Sigmoid colon (tissue), 7 donors: Measurements from ENCODE around the gene C5orf46. TPM values are rescaled to one million over a fixed set of nuclear protein-coding genes. Genes with fewer than 3 reads are reported as not detected.

Experiments
- DNase-seq: peaks from one replicate; pipeline ENCODE4 v3.0.0-alpha.2; 2019
- H3K27ac ChIP-seq, 4 donors: fragments of 200-600 bp; sonication (generic); one replicate each; pipeline ENCODE4 v1.5.1; 2016 to 2019; ENCODE audit warnings: mild to moderate bottlenecking in 1 of 4
- H3K27me3 ChIP-seq, 3 donors: fragments of 200-600 bp; sonication (generic); one replicate each; pipeline ENCODE4 v1.5.1; 2019; ENCODE audit warnings: mild to moderate bottlenecking in 1 of 3
- H3K36me3 ChIP-seq, 4 donors: fragments of 200-600 bp; sonication (generic); one replicate each; pipeline ENCODE4 v1.5.1; 2016 to 2019
- H3K4me1 ChIP-seq, 4 donors: fragments of 200-600 bp; sonication (generic); one replicate each; pipeline ENCODE4 v1.5.1; 2017 to 2019
- H3K4me3 ChIP-seq, 4 donors: fragments of 200-600 bp; sonication (generic); one replicate each; pipeline ENCODE4 v1.5.1; 2017 to 2019; ENCODE audit warnings: mild to moderate bottlenecking in 2 of 4, moderate library complexity in 1 of 4
- H3K9me3 ChIP-seq, 4 donors: fragments of 200-600 bp in 3 of 4; sonication (generic) in 3 of 4; one replicate each; pipeline versions ENCODE4 v1.5.1 to v1.6.1; 2013 to 2019
- CTCF ChIP-seq, 4 experiments: fragments of 450-650 bp in 3 of 4; fragments of 200-600 bp in 1 of 4; IDR thresholded peaks; one replicate each; pipeline ENCODE4 v1.5.1; 2016 to 2019; ENCODE audit warnings: antibody characterized with exemption in 4 of 4, mild to moderate bottlenecking in 3 of 4, moderate library complexity in 2 of 4
- EP300 ChIP-seq, 4 donors: sonication (generic); formaldehyde crosslinking; IDR thresholded peaks; one replicate each; pipeline ENCODE4 v1.6.1; 2017; ENCODE audit warnings: antibody characterized with exemption in 4 of 4
- POLR2A ChIP-seq, 2 donors: fragments of 450-650 bp; IDR thresholded peaks; one replicate each; pipeline ENCODE4 v1.6.1; 2016; ENCODE audit warnings: antibody characterized with exemption in 2 of 2, mild to moderate bottlenecking in 2 of 2, moderate library complexity in 2 of 2
- POLR2AphosphoS5 ChIP-seq, 4 donors: sonication (generic); formaldehyde crosslinking; IDR thresholded peaks; one replicate each; pipeline ENCODE4 v1.6.1; 2017; ENCODE audit warnings: antibody characterized with exemption in 4 of 4
- WGBS, 2 donors: extraction: QIAGEN DNeasy Blood & Tissue Kit; methylation state at CpG; one replicate each; pipeline ENCODE4 v1.1.7; 2013; 5-methylcytosine and 5-hydroxymethylcytosine counted together
- intact Hi-C: fragments of 100-400 bp; cut with DNase I; formaldehyde crosslinking; loops from one replicate; pipeline ENCODE4 v1.15.1; 2023
- polyA plus RNA-seq, 3 donors: library from polyadenylated mRNA; stranded (reverse); fragments of 200-250 nt; gene quantifications; one replicate each; pipeline ENCODE4 v1.2.3, GENCODE V29; 2013
- total RNA-seq, 4 donors: library from RNA; depleted of rRNA; stranded (reverse); fragments of >200 nt; gene quantifications; one replicate each; pipeline ENCODE4 v1.1.0, GENCODE V29; 2016
- donor health status: healthy with polysubstance abuse.
- donor health status: Bipolar disorder and iron deficiency.
- donor health status: healthy.

C5orf46 gene
- total and polyA plus RNA-seq, 7 donors = not detected

GRCh38 chr5:147845618-147846017 is 60.7 kb downstream of the C5orf46 start:
- 92 to 94% methylated on average over 4 of the region's 4 CpGs for WGBS, 2 donors
- TF ChIP-seq POLR2AphosphoS5 (IDR thresholded peaks at IDR 0.05) (no peak), CTCF (IDR thresholded peaks at IDR 0.05) (no peak), POLR2A (IDR thresholded peaks at IDR 0.05) (no peak), EP300 (IDR thresholded peaks at IDR 0.05) (no peak)

GRCh38 chr5:147844846-147845245 is 61.5 kb downstream of the C5orf46 start:
- Histone ChIP-seq H3K36me3 (no peaks in the 10 kb centered on the region), H3K4me3 (no peak overlapping the region), H3K9me3 (no peaks in the 10 kb centered on the region), H3K27ac (no peak overlapping the region), H3K4me1 (no peaks in the 10 kb centered on the region), H3K27me3 (no peaks in the 10 kb centered on the region)
- no peak for DNase-seq
- intact Hi-C loops = no loop called here
- WGBS, 2 donors = 52 to 54% methylated on average over 3 of the region's 3 CpGs
- TF ChIP-seq POLR2A (IDR thresholded peaks at IDR 0.05) (no peak), EP300 (IDR thresholded peaks at IDR 0.05) (no peak), POLR2AphosphoS5 (IDR thresholded peaks at IDR 0.05) (no peak), CTCF (IDR thresholded peaks at IDR 0.05) (no peak)

More at GRCh38 chr5:147845618-147846017, 60.7 kb downstream of the C5orf46 start:
- no peaks in the 10 kb centered on the region for H3K27me3 ChIP-seq
- DNase-seq = no peak
- H3K36me3 ChIP-seq = no peaks in the 10 kb centered on the region
- H3K4me3 ChIP-seq = no peak overlapping the region
- no peaks in the 10 kb centered on the region for H3K9me3 ChIP-seq
- intact Hi-C loops = no loop called here
- no peak overlapping the region for H3K27ac ChIP-seq
- H3K4me1 ChIP-seq = no peaks in the 10 kb centered on the region

GRCh38 chr5:147842869-147843268 is 63.5 kb downstream of the C5orf46 start:
- DNase-seq = no peak
- H3K27ac ChIP-seq = no peak overlapping the region
- 70 to 75% methylated on average over 2 of the region's 2 CpGs for WGBS, 2 donors
- no peaks in the 10 kb centered on the region for H3K4me1 ChIP-seq
- H3K36me3 ChIP-seq = no peaks in the 10 kb centered on the region
- TF ChIP-seq EP300 (IDR thresholded peaks at IDR 0.05) = no peak
- no peak for TF ChIP-seq CTCF (IDR thresholded peaks at IDR 0.05)
- TF ChIP-seq POLR2AphosphoS5 (IDR thresholded peaks at IDR 0.05) = no peak
- no peak for TF ChIP-seq POLR2A (IDR thresholded peaks at IDR 0.05)
- no peak overlapping the region for H3K4me3 ChIP-seq
- no peaks in the 10 kb centered on the region for H3K27me3 ChIP-seq
- intact Hi-C loops = no loop called here
- H3K9me3 ChIP-seq = no peaks in the 10 kb centered on the region

Other genes with a start within 250 kb of the C5orf46 start
- gene JAKMIP2, start 123.8 kb downstream of the C5orf46 start, total RNA-seq = 1 to 10 TPM; 2.5 to 8.9 (median 4.4) TPM
- under 1 TPM in 2 of 3 donors, not detected in 1; under 0.01 to 0.71 TPM for gene JAKMIP2, start 123.8 kb downstream of the C5orf46 start, polyA plus RNA-seq
- 1 to 10 TPM in 1 of 4 donors, not detected in 3; 4.6 TPM for gene SPINK1, start 74.9 kb downstream of the C5orf46 start, total RNA-seq
- 100 to 1,000 TPM; 164 to 537 (median 283) TPM for gene SPINK1, start 74.9 kb downstream of the C5orf46 start, polyA plus RNA-seq
- gene SCGB3A2, start 27.8 kb downstream of the C5orf46 start, total RNA-seq = not detected
- 1 to 10 TPM in 1 of 3 donors, not detected in 2; 3.6 TPM for gene SCGB3A2, start 27.8 kb downstream of the C5orf46 start, polyA plus RNA-seq
- gene SPINK5, start 157.4 kb upstream of the C5orf46 start, total RNA-seq = 1 to 10 TPM in 1 of 4 donors, under 1 TPM in 1, not detected in 2; 0.28 to 1.4 TPM
- 10 to 100 TPM; 16.9 to 20.0 (median 19.8) TPM for gene SPINK5, start 157.4 kb upstream of the C5orf46 start, polyA plus RNA-seq